Right lobe of liver (tissue), 6 donors: ENCODE results near the gene CRPPA. TPM values are rescaled to one million over a fixed set of nuclear protein-coding genes. Genes with fewer than 3 reads are reported as not detected.
A peak's percentile ranks its signal among the peaks of the same experiment; 100 is the strongest.

Experiments used
- ATAC-seq, 4 donors: fragments of 200-7000 bp; cut with Tn5 transposase; one replicate each; pipeline ENCODE4 v1.9.1; 2020; ENCODE audit warnings: mild to moderate bottlenecking in 4 of 4, moderate library complexity in 4 of 4
- DNase-seq, 3 donors: peaks; one replicate each; pipeline ENCODE4 v3.0.0-alpha.2; 2020
- H3K27ac ChIP-seq, 3 donors: fragments of 200-600 bp; one replicate each; pipeline ENCODE4 v1.8.0; 2022
- H3K27me3 ChIP-seq, 2 donors: fragments of 200-600 bp; one replicate each; pipeline ENCODE4 v1.8.0; 2022
- H3K36me3 ChIP-seq, 4 donors: fragments of 200-600 bp; sonication (generic) in 1 of 4; one replicate each; pipeline versions ENCODE4 v1.5.1 to v1.8.0; 2017 to 2022; ENCODE audit warnings: control low read depth in 1 of 4
- H3K4me1 ChIP-seq, 4 donors: fragments of 200-600 bp; sonication (generic) in 1 of 4; one replicate each; pipeline versions ENCODE4 v1.5.1 to v1.8.0; 2017 to 2022; ENCODE audit warnings: control low read depth in 1 of 4
- H3K4me3 ChIP-seq, 3 donors: fragments of 200-600 bp; one replicate each; pipeline ENCODE4 v1.8.0; 2022
- H3K9me3 ChIP-seq, 4 donors: fragments of 200-600 bp; sonication (generic) in 1 of 4; one replicate each; pipeline versions ENCODE4 v1.5.1 to v1.8.0; 2017 to 2022; ENCODE audit warnings: control low read depth in 1 of 4
- CTCF ChIP-seq, 4 donors: fragments of 200-600 bp in 3 of 4; fragments of 450-650 bp in 1 of 4; IDR thresholded peaks; one replicate each; pipeline versions ENCODE4 v1.5.1 to v1.8.0; 2016 to 2022; ENCODE audit warnings: antibody characterized with exemption in 4 of 4, mild to moderate bottlenecking in 2 of 4
- POLR2A ChIP-seq: fragments of 450-650 bp; IDR thresholded peaks from one replicate; pipeline ENCODE4 v1.6.1; 2017; ENCODE audit warnings: antibody characterized with exemption, mild to moderate bottlenecking
- WGBS: methylation state at CpG from one replicate; pipeline ENCODE4 v1.1.6; 2018; ENCODE audit warnings: low coverage, low lambda C conversion rate; ENCODE audit not compliant: insufficient coverage; ENCODE audit errors: missing lambda C conversion rate; 5-methylcytosine and 5-hydroxymethylcytosine counted together
- intact Hi-C, 2 donors: fragments of 100-400 bp; cut with DNase I; formaldehyde crosslinking; loops; one replicate each; pipeline versions ENCODE4 v1.11.2 to v1.14.1; 2022
- total RNA-seq, 6 experiments: library from RNA; depleted of rRNA in 2 of 6; stranded (reverse); fragments of >200 nt in 2 of 6; fragmentation: NEBNext Ultra II Directional in 3 of 6; extraction: Animal tissue kit (Norgen Biotek cat#: 25700) in 3 of 6; gene quantifications; one replicate each; pipeline versions ENCODE4 v1.1.0 to v1.2.4, GENCODE V29; 2016 to 2023
- donor health status: DM: no; HTN: yes; CAD: no.
- donor health status: DM: no; HTN: no; CAD: no.
- donor health status: DM: no; HTN: no; CAD: no.
- donor health status: DM: no; HTN: yes; CAD: no.
- donor health status: DM: no; HTN: yes; CAD: no.

CRPPA gene
- total RNA-seq, 6 experiments from 2014 or later, result 1.2 to 3.3 (median 2.5) TPM

GRCh38 chr7:16397501-16398145, 23.7 kb downstream of the CRPPA start:
- intact Hi-C loops, result no loop called here
- Histone ChIP-seq H3K27ac (no peak overlapping the region), H3K4me3 (no peak overlapping the region), H3K36me3 (no peaks in the 10 kb centered on the region), H3K9me3 (no peaks in the 10 kb centered on the region), H3K4me1 (no peaks in the 10 kb centered on the region), H3K27me3 (no peaks in the 10 kb centered on the region)
- no peak for TF ChIP-seq CTCF (IDR thresholded peaks at IDR 0.05)
- TF ChIP-seq POLR2A, result no peak
- ATAC-seq (no peak), DNase-seq (peak in 1 of 3 donors; percentile 25)
- WGBS, result 91% methylated on average over 21 of the region's 33 CpGs

- 93% methylated on average over 23 of the region's 25 CpGs for WGBS
- no peaks in the 10 kb centered on the region for H3K4me1 ChIP-seq
- no peak overlapping the region for H3K27ac ChIP-seq
- H3K9me3 ChIP-seq, result no peaks in the 10 kb centered on the region
- no peaks in the 10 kb centered on the region for H3K36me3 ChIP-seq
- TF ChIP-seq CTCF (IDR thresholded peaks at IDR 0.05) (no peak), POLR2A (no peak)
- no peaks in the 10 kb centered on the region for H3K27me3 ChIP-seq
- ATAC-seq (no peak), DNase-seq (no peak)
- intact Hi-C loops, result no loop called here
- no peak overlapping the region for H3K4me3 ChIP-seq
Measured at GRCh38 chr7:16396766-16397500, 24.4 kb downstream of the CRPPA start.

- TF ChIP-seq POLR2A, result no peak
- no peak for TF ChIP-seq CTCF (IDR thresholded peaks at IDR 0.05)
- Histone ChIP-seq H3K4me1 (no peaks in the 10 kb centered on the region), H3K36me3 (no peaks in the 10 kb centered on the region), H3K9me3 (no peaks in the 10 kb centered on the region), H3K27me3 (no peaks in the 10 kb centered on the region), H3K4me3 (no peak overlapping the region), H3K27ac (no peak overlapping the region)
- 80% methylated on average over 1 of the region's 1 CpG for WGBS
- ATAC-seq, result no peak
- no peak for DNase-seq
- intact Hi-C loops, result no loop called here
Measured at GRCh38 chr7:16395121-16395520, 26.2 kb downstream of the CRPPA start.

GRCh38 chr7:16393862-16394422, 27.4 kb downstream of the CRPPA start:
- Histone ChIP-seq H3K4me1 (no peaks in the 10 kb centered on the region), H3K9me3 (no peaks in the 10 kb centered on the region), H3K27me3 (no peaks in the 10 kb centered on the region), H3K36me3 (no peaks in the 10 kb centered on the region), H3K27ac (no peak overlapping the region), H3K4me3 (no peak overlapping the region)
- intact Hi-C loops, result no loop called here
- TF ChIP-seq POLR2A, result no peak
- no peak for TF ChIP-seq CTCF (IDR thresholded peaks at IDR 0.05)
- DNase-seq (no peak), ATAC-seq (no peak)
- 91% methylated on average over 4 of the region's 4 CpGs for WGBS
